Activated CD8-positive, alpha-beta memory T cell treated with anti-CD3 and anti-CD28 coated beads, Interleukin-2, amount 50 U/mL, for 48 hours (primary cell): Measurements from ENCODE around the gene ZNF569.
A peak's percentile ranks its signal among the peaks of the same experiment; 100 is the strongest.
"Not testable (repeated sequence)": the region's sequence is repeated elsewhere in the genome, so short reads cannot be mapped to it uniquely, and the experiment has no call there.

ENCODE experiments used
- DNase-seq: peaks from one replicate; pipeline ENCODE4 v3.0.0-alpha.2; 2020

Gene ZNF569

DNA sequence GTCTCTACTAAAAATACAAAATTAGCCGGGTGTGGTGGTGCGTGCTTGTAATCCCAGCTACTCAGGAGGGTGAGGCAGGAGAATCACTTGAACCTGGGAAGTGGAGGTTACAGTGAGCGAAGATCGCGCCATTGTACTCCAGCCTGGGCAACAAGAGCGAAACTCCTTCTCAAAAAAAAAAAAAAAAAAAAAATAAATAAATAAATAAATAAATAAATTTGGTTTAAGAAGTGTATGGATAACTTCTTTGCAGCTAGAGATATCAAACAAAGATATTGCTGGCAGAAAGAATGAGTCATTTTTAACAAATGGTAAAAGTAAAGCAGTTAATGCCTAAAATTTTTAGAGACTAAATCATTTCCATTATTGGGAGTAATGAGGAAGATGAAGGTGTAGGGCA lies 75.8 kb downstream of the ZNF569 start:
- DNase-seq: not testable (repeated sequence)

GRCh38 chr19:37389234-37389633 lies 78.0 kb downstream of the ZNF569 start:
- no peak for DNase-seq

- peak; percentile 96 for DNase-seq
Measured at GRCh38 chr19:37370880-37371661, 96.2 kb downstream of the ZNF569 start, which contains the start of gene ZNF527. ZNF527 (plus strand) TSS chr19:37371099; CDS start chr19:37374199, 3,100 bp downstream.

DNA sequence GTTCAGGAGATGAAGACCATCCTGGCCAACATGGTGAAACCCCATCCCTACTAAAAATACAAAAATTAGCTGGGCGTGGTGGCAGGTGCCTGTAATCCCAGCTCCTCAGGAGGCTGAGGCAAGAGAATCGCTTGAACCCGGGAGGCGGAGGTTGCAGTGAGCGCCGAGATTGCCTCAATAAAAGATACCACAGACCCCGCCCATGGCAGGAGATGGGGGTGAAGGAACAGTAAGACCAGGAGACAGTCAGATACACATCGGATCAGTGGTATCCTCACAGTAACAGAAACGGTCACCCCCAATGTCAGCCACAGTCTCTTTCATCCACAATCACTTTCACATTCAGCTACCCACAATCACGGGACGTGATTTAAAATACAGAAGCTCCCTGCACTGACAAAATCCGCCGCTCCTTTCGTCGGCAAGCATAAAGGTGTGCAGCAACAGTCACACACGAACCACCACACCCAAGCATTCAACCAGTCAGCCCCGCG lies 96.8 kb downstream of the ZNF569 start:
- not testable (repeated sequence) for DNase-seq

DNA sequence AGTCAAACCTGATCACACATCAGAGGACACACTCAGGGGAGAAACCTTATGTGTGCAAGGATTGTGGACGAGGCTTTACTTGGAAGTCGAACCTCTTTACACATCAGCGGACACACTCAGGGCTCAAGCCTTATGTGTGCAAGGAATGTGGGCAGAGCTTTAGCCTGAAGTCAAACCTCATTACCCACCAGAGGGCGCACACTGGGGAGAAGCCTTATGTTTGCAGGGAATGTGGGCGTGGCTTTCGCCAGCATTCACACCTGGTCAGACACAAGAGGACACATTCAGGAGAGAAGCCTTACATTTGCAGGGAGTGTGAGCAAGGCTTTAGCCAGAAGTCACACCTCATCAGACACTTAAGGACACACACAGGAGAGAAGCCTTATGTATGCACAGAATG lies 104.5 kb downstream of the ZNF569 start:
- no peak for DNase-seq

DNA sequence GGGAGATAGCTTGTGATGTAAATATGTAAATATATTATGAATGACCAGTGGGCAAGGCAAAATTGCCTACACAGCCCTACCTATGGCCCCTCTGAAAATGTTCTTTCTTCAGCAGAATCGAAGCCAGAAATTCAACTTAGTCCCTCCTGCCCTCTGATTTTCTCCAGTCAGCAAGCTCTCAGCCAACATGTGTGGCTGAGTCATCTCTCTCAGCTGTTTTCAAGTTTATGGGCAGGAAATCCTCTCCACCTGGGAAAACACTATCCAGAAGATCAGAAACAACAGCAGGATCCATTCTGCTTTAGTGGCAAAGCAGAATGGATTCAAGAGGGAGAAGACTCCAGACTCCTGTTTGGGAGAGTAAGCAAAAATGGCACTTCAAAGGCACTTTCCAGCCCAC lies 105.2 kb downstream of the ZNF569 start:
- DNase-seq: no peak
